LNCaP clone FGC (cell line): ENCODE results near the gene KCNIP3.
A peak's percentile ranks its signal among the peaks of the same experiment; 100 is the strongest.

ENCODE experiments used
- DNase-seq: peaks from one replicate; pipeline ENCODE4 v3.0.0-alpha.2; 2011; ENCODE audit warnings: low read depth
- H3K4me3 ChIP-seq: 2 replicates; pipeline ENCODE4 v1.5.1; 2011; ENCODE audit warnings: mild to moderate bottlenecking, low read depth, low read length, control low read depth
- CTCF ChIP-seq: IDR thresholded peaks from 2 replicates; pipeline ENCODE4 v1.5.1; 2012; ENCODE audit warnings: mild to moderate bottlenecking; ENCODE audit not compliant: control insufficient read depth, insufficient read depth; ENCODE audit errors: extremely low read depth

The KCNIP3 gene

GRCh38 chr2:95329401-95329800 lies 32.3 kb downstream of the KCNIP3 start:
- TF ChIP-seq CTCF: no peak
- H3K4me3 ChIP-seq: no peak overlapping the region
- DNase-seq: no peak

- no peak overlapping the region for H3K4me3 ChIP-seq
- no peak for TF ChIP-seq CTCF
- DNase-seq: no peak
Observed at GRCh38 chr2:95329891-95330793, 33.0 kb downstream of the KCNIP3 start.

GRCh38 chr2:95330794-95331338 lies 33.7 kb downstream of the KCNIP3 start:
- no peak for DNase-seq
- no peak for TF ChIP-seq CTCF
- no peak overlapping the region for H3K4me3 ChIP-seq

- TF ChIP-seq CTCF: no peak
- DNase-seq: no peak
- H3K4me3 ChIP-seq: no peak overlapping the region
Observed at GRCh38 chr2:95331606-95332005, 34.5 kb downstream of the KCNIP3 start.

- TF ChIP-seq CTCF: no peak
- no peak overlapping the region for H3K4me3 ChIP-seq
- DNase-seq: no peak
Observed at GRCh38 chr2:95332036-95332435, 34.9 kb downstream of the KCNIP3 start.

- no peak for DNase-seq
- TF ChIP-seq CTCF: no peak
- no peak overlapping the region for H3K4me3 ChIP-seq
Observed at GRCh38 chr2:95333056-95333455, 35.9 kb downstream of the KCNIP3 start.

GRCh38 chr2:95333888-95334338 lies 36.8 kb downstream of the KCNIP3 start:
- TF ChIP-seq CTCF: no peak
- H3K4me3 ChIP-seq: no peak overlapping the region
- DNase-seq: peak; percentile 99
